DND-41 (cell line): Measurements from ENCODE around the gene AVP.

Experiments
- CTCF ChIP-seq: IDR thresholded peaks from 2 replicates; pipeline ENCODE4 v1.5.1; 2012; ENCODE audit warnings: borderline replicate concordance, low read length, moderate library complexity, mild to moderate bottlenecking; ENCODE audit not compliant: poor library complexity, severe bottlenecking; ENCODE audit errors: extremely low read depth
- EZH2 ChIP-seq: IDR thresholded peaks from 3 replicates; pipeline ENCODE4 v1.6.1; 2012; ENCODE audit warnings: borderline replicate concordance, low read depth, mild to moderate bottlenecking, moderate library complexity, low read length, inconsistent platforms; ENCODE audit not compliant: severe bottlenecking

DNA sequence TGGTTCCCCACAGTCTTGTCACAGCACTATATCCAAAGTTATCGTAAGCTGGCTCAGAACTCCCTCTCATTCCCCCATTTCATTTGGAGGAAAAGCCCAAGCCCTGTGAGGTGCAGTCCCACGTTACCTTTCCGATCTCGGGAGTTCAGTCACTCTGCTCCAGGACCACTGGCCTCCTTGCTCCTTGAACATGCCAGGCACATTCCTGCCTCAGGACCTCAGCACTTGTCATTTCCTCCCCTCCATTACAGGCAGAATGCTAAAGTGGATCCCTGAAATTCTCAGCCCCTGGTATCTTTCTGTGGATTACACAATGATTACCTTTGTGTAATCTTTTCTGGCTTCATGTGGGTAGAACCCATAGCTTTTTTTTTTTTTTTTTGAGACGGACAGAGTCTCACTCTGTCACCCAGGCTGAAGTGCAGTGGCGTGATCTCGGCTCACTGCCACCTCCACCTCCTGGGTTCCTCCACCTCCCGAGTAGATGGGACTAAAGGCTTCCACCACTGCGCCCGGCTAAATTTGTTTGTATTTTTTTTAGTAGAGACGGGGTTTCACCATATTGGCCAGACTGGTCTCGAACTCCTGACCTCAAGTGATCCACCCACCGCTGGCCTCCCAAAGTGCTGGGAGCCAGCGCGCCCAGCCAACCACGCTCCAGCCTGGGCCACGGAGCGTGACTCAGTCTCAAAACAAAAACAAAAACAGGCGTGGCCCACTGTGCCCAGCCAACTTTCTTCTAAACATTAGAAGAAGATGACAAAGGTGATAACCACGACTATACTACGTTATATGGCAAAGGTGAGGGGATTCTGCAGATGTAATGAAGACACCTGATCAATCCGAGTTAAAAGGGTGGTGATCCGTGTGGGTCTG is 17.1 kb downstream of the AVP start:
- TF ChIP-seq CTCF (no peak), EZH2 (no peak)
